DOHH2 (cell line): Measurements from ENCODE around the gene ATP8B1.

Experiments used
- H3F3A ChIP-seq: fragments of 200-600 bp; sonication (generic), shearing (Covaris generic); 2 replicates; pipeline ENCODE4 v1.6.0; 2016; ENCODE audit warnings: antibody characterized with exemption, mild to moderate bottlenecking; ENCODE audit not compliant: control insufficient read depth, insufficient read depth
- H3K27ac ChIP-seq: fragments of 200-600 bp; sonication (generic); 2 replicates; pipeline ENCODE4 v1.5.1; 2014; ENCODE audit warnings: low read depth, mild to moderate bottlenecking, low read length, moderate library complexity
- H3K27me3 ChIP-seq: fragments of 200-600 bp; sonication (generic); 2 replicates; pipeline ENCODE4 v1.6.1; 2014; ENCODE audit warnings: mild to moderate bottlenecking, low read length, mixed read lengths; ENCODE audit not compliant: control insufficient read depth
- H3K36me3 ChIP-seq: fragments of 200-600 bp; sonication (generic); 2 replicates; pipeline ENCODE4 v1.6.1; 2014; ENCODE audit warnings: mild to moderate bottlenecking, low read length, moderate library complexity, mixed read lengths; ENCODE audit not compliant: control insufficient read depth
- H3K4me1 ChIP-seq: fragments of 200-600 bp; sonication (generic); 2 replicates; pipeline ENCODE4 v1.6.1; 2014; ENCODE audit warnings: mild to moderate bottlenecking, low read length, mixed read lengths; ENCODE audit not compliant: control insufficient read depth
- H3K4me2 ChIP-seq: fragments of 200-600 bp; sonication (generic); 2 replicates; pipeline ENCODE4 v1.6.0; 2014; ENCODE audit warnings: mild to moderate bottlenecking, low read length, moderate library complexity
- H3K4me3 ChIP-seq: fragments of 200-600 bp; sonication (generic); 2 replicates; pipeline ENCODE4 v1.5.1; 2014; ENCODE audit warnings: mild to moderate bottlenecking, low read length, mixed read lengths
- H3K79me2 ChIP-seq: fragments of 200-600 bp; sonication (generic); 2 replicates; pipeline ENCODE4 v1.6.1; 2014; ENCODE audit warnings: mild to moderate bottlenecking, low read length, mixed read lengths; ENCODE audit not compliant: control insufficient read depth
- H3K9me2 ChIP-seq: fragments of 200-600 bp; sonication (generic); replicated peaks from 2 replicates; pipeline ENCODE4 v1.6.1; 2014; ENCODE audit warnings: mild to moderate bottlenecking, low read length, mixed read lengths; ENCODE audit not compliant: control insufficient read depth
- H3K9me3 ChIP-seq: fragments of 200-600 bp; sonication (generic); 2 replicates; pipeline ENCODE4 v1.6.1; 2014; ENCODE audit warnings: antibody characterized with exemption, low read length, mixed read lengths; ENCODE audit not compliant: control insufficient read depth, insufficient read depth
- H4K20me1 ChIP-seq: fragments of 200-600 bp; sonication (generic); 2 replicates; pipeline ENCODE4 v1.6.0; 2014; ENCODE audit warnings: low read depth, mild to moderate bottlenecking, antibody characterized with exemption, low read length, moderate library complexity; ENCODE audit not compliant: control insufficient read depth, insufficient read depth
- EZH2phosphoT487 ChIP-seq: fragments of 200-600 bp; sonication (generic); IDR thresholded peaks from 2 replicates; pipeline ENCODE4 v1.6.1; 2017; ENCODE audit warnings: borderline replicate concordance, mild to moderate bottlenecking, antibody characterized with exemption, low read length, moderate library complexity, mixed read lengths
- TF ChIP-seq, protein P1 (sequence below): fragments of 200-600 bp; sonication (generic); IDR thresholded peaks from one replicate; pipeline ENCODE4 v1.5.1; 2014; ENCODE audit warnings: antibody characterized with exemption, mild to moderate bottlenecking, low read depth, low read length; ENCODE audit not compliant: poor library complexity, severe bottlenecking

ATP8B1 gene

DNA sequence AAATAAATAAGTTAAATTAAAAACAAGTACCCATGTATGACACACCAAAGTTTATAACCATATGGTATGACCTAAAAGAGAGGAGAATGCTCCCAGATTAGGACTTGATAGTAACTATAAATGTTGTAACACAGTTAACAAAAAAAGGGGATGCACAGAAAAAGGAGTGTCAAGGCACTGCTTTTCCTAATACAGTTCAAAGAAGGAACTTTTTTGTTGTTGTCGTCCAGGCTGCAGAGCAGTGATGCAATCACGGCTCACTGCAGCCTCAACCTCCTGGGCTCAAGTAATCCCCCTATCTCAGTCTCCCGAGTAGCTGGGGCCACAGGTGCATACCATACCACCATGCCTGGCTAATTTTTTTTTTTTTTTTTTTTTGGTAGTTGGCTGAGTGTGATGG lies 184.2 kb downstream of the ATP8B1 start:
- Histone ChIP-seq H3K4me2 (no peak overlapping the region), H3K27me3 (no peaks in the 10 kb centered on the region), H4K20me1 (no peaks in the 10 kb centered on the region), H3K9me3 (no peaks in the 10 kb centered on the region), H3K27ac (no peak overlapping the region), H3K9me2 (no peaks in the 10 kb centered on the region), H3K79me2 (peaks cover 61% of the 10 kb centered on the region), H3K4me1 (peaks cover 20% of the 10 kb centered on the region), H3K36me3 (peaks cover 51% of the 10 kb centered on the region), H3K4me3 (no peak overlapping the region), H3F3A (no peaks in the 10 kb centered on the region)
- TF ChIP-seq, protein P1, sequence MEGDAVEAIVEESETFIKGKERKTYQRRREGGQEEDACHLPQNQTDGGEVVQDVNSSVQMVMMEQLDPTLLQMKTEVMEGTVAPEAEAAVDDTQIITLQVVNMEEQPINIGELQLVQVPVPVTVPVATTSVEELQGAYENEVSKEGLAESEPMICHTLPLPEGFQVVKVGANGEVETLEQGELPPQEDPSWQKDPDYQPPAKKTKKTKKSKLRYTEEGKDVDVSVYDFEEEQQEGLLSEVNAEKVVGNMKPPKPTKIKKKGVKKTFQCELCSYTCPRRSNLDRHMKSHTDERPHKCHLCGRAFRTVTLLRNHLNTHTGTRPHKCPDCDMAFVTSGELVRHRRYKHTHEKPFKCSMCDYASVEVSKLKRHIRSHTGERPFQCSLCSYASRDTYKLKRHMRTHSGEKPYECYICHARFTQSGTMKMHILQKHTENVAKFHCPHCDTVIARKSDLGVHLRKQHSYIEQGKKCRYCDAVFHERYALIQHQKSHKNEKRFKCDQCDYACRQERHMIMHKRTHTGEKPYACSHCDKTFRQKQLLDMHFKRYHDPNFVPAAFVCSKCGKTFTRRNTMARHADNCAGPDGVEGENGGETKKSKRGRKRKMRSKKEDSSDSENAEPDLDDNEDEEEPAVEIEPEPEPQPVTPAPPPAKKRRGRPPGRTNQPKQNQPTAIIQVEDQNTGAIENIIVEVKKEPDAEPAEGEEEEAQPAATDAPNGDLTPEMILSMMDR = no peak
- no peak for TF ChIP-seq EZH2phosphoT487

DNA sequence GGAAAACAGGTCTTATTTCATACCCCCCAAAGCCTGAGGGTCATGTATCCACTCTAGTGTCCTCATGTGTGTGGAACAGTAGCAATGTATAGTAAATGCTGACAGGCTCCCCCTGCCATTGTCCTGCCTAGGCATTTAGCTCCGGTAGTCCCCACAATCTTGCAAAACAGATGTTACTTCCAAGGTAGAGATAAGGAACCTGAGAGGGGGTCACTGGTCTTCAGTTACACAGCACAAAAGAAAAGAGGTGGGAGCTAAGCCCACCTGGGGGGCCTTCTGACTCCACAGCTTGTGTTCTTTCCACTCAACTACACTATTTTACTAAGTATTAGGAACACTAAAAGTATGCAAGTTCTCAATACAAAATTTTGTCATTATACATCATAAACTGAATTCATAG lies 199.2 kb downstream of the ATP8B1 start:
- Histone ChIP-seq H3K4me1 (no peaks in the 10 kb centered on the region), H3K79me2 (no peaks in the 10 kb centered on the region), H3F3A (peaks cover 16% of the 10 kb centered on the region; the same call in 1 of the 2 replicates), H3K9me3 (no peaks in the 10 kb centered on the region), H3K27me3 (no peaks in the 10 kb centered on the region), H3K4me3 (no peak overlapping the region), H4K20me1 (no peaks in the 10 kb centered on the region), H3K4me2 (no peak overlapping the region), H3K9me2 (no peaks in the 10 kb centered on the region), H3K36me3 (peaks cover 83% of the 10 kb centered on the region), H3K27ac (no peak overlapping the region)
- TF ChIP-seq EZH2phosphoT487 = no peak
- TF ChIP-seq, protein P1 = no peak
